ENCODE measurements around the gene DUS2. TPM values are rescaled to one million over a fixed set of nuclear protein-coding genes. Genes with fewer than 3 reads are reported as not detected.
A peak's percentile ranks its signal among the peaks of the same experiment; 100 is the strongest.

DUS2 gene
- total and polyA plus RNA-seq, 4 donors, result 6.9 to 10.7 (median 7.9) TPM

GRCh38 chr16:67999985-68000384, 23.1 kb upstream of the DUS2 start:
- peaks cover 0 to 6% (median 1%) of the 10 kb centered on the region in 4 donors for H3K4me1 ChIP-seq (ENCODE audit: control insufficient read depth in 4 of 4, insufficient read depth in 4 of 4, low read length in 3 of 4)
- no peak overlapping the region for H3K4me3 ChIP-seq (ENCODE audit: low read depth in 1 of 3, low read length in 3 of 3)
- no peak overlapping the region for H3K9ac ChIP-seq (ENCODE audit: low read depth in 1 of 2, low read length in 2 of 2)

DNA sequence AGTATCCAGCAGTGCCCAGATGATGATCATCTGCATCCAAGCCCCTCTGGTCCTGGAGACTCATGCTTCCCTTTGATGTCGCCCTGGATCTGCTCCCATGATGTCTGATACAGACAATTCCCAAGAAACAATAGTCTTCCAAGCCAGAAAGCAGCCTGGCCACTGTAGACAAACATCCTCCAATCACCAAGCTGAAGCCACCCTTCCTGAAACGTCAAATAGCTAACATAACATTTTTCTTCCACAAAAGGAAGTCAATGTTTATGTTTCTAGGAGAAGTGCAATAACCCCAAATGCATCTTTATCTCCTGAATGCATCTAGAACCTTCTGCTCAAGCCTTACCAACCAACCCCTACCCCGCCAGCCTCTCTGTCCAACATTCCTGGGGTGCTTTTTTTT, 22.6 kb upstream of the DUS2 start:
- no peaks in the 10 kb centered on the region for H3K9me3 ChIP-seq (ENCODE audit: control insufficient read depth in 4 of 4, low read length in 3 of 4)
- no peak overlapping the region for H3K4me3 ChIP-seq (ENCODE audit: low read depth in 1 of 3, low read length in 3 of 3)
- no peak for DNase-seq (ENCODE audit: low spot score)
- WGBS, result 53% methylated on average over 3 of the region's 3 CpGs
- H3K36me3 ChIP-seq (ENCODE audit: control insufficient read depth in 4 of 4, insufficient read depth in 3 of 4, low read depth in 1 of 4, low read length in 3 of 4), result no peaks in the 10 kb centered on the region
- peaks cover 0 to 6% (median 2%) of the 10 kb centered on the region in 4 donors for H3K4me1 ChIP-seq (ENCODE audit: control insufficient read depth in 4 of 4, insufficient read depth in 4 of 4, low read length in 3 of 4)
- H3K27me3 ChIP-seq (ENCODE audit: control insufficient read depth in 4 of 4, insufficient read depth in 4 of 4, low read length in 3 of 4), result no peaks in the 10 kb centered on the region
- H3K9ac ChIP-seq (ENCODE audit: low read depth in 1 of 2, low read length in 2 of 2), result no peak overlapping the region
- TF ChIP-seq, protein P1, sequence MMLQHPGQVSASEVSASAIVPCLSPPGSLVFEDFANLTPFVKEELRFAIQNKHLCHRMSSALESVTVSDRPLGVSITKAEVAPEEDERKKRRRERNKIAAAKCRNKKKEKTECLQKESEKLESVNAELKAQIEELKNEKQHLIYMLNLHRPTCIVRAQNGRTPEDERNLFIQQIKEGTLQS (IDR thresholded peaks at IDR 0.05), result no peak
- TF ChIP-seq, protein P2, sequence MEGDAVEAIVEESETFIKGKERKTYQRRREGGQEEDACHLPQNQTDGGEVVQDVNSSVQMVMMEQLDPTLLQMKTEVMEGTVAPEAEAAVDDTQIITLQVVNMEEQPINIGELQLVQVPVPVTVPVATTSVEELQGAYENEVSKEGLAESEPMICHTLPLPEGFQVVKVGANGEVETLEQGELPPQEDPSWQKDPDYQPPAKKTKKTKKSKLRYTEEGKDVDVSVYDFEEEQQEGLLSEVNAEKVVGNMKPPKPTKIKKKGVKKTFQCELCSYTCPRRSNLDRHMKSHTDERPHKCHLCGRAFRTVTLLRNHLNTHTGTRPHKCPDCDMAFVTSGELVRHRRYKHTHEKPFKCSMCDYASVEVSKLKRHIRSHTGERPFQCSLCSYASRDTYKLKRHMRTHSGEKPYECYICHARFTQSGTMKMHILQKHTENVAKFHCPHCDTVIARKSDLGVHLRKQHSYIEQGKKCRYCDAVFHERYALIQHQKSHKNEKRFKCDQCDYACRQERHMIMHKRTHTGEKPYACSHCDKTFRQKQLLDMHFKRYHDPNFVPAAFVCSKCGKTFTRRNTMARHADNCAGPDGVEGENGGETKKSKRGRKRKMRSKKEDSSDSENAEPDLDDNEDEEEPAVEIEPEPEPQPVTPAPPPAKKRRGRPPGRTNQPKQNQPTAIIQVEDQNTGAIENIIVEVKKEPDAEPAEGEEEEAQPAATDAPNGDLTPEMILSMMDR (IDR thresholded peaks at IDR 0.05; ENCODE audit: low read depth, low read length, missing input control), result no peak
- TF ChIP-seq YY1 (IDR thresholded peaks at IDR 0.05), result no peak
- TF ChIP-seq, protein P3, sequence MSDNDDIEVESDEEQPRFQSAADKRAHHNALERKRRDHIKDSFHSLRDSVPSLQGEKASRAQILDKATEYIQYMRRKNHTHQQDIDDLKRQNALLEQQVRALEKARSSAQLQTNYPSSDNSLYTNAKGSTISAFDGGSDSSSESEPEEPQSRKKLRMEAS (IDR thresholded peaks at IDR 0.05), result no peak
- TF ChIP-seq RXRA (IDR thresholded peaks at IDR 0.05), result peak in 1 of 2 donors; percentile 23
- TF ChIP-seq HNF4A (conservative IDR thresholded peaks at IDR 0.05), result no peak
- TF ChIP-seq FOXA1 (IDR thresholded peaks at IDR 0.05), result no peak
- H3K27ac ChIP-seq (ENCODE audit: low read depth in 1 of 2, low read length in 2 of 2), result peak overlapping the region; percentile 48 to 61

More at GRCh38 chr16:67999985-68000384, 23.1 kb upstream of the DUS2 start:
- no peaks in the 10 kb centered on the region for H3K9me3 ChIP-seq (ENCODE audit: control insufficient read depth in 4 of 4, low read length in 3 of 4)
- 68% methylated on average over 2 of the region's 2 CpGs for WGBS
- no peaks in the 10 kb centered on the region for H3K27me3 ChIP-seq (ENCODE audit: control insufficient read depth in 4 of 4, insufficient read depth in 4 of 4, low read length in 3 of 4)
- no peaks in the 10 kb centered on the region for H3K36me3 ChIP-seq (ENCODE audit: control insufficient read depth in 4 of 4, insufficient read depth in 3 of 4, low read depth in 1 of 4, low read length in 3 of 4)
- H3K27ac ChIP-seq (ENCODE audit: low read depth in 1 of 2, low read length in 2 of 2), result peak overlapping the region; percentile 48 to 61
- no peak for TF ChIP-seq NR2F2 (IDR thresholded peaks at IDR 0.05)
- TF ChIP-seq, protein P1 (IDR thresholded peaks at IDR 0.05), result no peak
- no peak for TF ChIP-seq JUND (IDR thresholded peaks at IDR 0.05)
- no peak for TF ChIP-seq REST (IDR thresholded peaks at IDR 0.05)
- no peak for TF ChIP-seq HNF4G (IDR thresholded peaks at IDR 0.05)
- no peak for TF ChIP-seq EGR1 (IDR thresholded peaks at IDR 0.05; ENCODE audit: low read depth in 2 of 2)
- DNase-seq (ENCODE audit: low spot score), result no peak

DNA sequence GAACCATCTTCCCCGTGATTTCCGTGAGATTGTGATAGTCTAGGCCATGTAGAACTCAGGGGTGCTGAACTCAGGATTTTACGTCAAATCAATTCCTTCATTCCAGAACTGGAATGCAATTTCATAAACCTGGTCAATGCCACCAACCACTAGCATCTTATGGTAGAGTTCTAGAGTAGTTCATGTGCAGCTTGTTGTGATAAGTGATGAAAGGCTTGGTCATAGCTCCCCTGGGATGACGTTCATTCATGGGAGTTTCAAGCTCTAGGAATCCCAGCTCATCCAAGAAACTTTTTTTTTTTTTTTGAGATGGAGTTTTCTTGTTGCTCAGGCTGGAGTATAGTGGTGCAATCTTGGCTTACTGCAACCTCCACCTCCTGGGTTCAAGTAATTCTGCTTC, 20.1 kb upstream of the DUS2 start:
- no peak for DNase-seq (ENCODE audit: low spot score)
- no peaks in the 10 kb centered on the region for H3K27me3 ChIP-seq (ENCODE audit: control insufficient read depth in 4 of 4, insufficient read depth in 4 of 4, low read length in 3 of 4)
- no peak for TF ChIP-seq YY1 (IDR thresholded peaks at IDR 0.05)
- no peak for TF ChIP-seq RXRA (IDR thresholded peaks at IDR 0.05)
- TF ChIP-seq, protein P1 (IDR thresholded peaks at IDR 0.05), result no peak
- no peak for TF ChIP-seq GABPA (IDR thresholded peaks at IDR 0.05 in 1 of 2, conservative IDR thresholded peaks at IDR 0.05 in 1 of 2)
- 84% methylated on average over 4 of the region's 4 CpGs for WGBS
- H3K9me3 ChIP-seq (ENCODE audit: control insufficient read depth in 4 of 4, low read length in 3 of 4), result no peaks in the 10 kb centered on the region
- no peak overlapping the region for H3K9ac ChIP-seq (ENCODE audit: low read depth in 1 of 2, low read length in 2 of 2)
- no peaks in the 10 kb centered on the region for H3K36me3 ChIP-seq (ENCODE audit: control insufficient read depth in 4 of 4, insufficient read depth in 3 of 4, low read depth in 1 of 4, low read length in 3 of 4)
- peaks cover 0 to 6% (median 2%) of the 10 kb centered on the region in 4 donors for H3K4me1 ChIP-seq (ENCODE audit: control insufficient read depth in 4 of 4, insufficient read depth in 4 of 4, low read length in 3 of 4)
- H3K27ac ChIP-seq (ENCODE audit: low read depth in 1 of 2, low read length in 2 of 2), result no peak overlapping the region
- no peak overlapping the region for H3K4me3 ChIP-seq (ENCODE audit: low read depth in 1 of 3, low read length in 3 of 3)
